ENCODE measurements around the gene P3R3URF. TPM values are rescaled to one million over a fixed set of nuclear protein-coding genes. Genes with fewer than 3 reads are reported as not detected.

P3R3URF gene
- total and polyA plus RNA-seq, 8 donors, result not detected

DNA sequence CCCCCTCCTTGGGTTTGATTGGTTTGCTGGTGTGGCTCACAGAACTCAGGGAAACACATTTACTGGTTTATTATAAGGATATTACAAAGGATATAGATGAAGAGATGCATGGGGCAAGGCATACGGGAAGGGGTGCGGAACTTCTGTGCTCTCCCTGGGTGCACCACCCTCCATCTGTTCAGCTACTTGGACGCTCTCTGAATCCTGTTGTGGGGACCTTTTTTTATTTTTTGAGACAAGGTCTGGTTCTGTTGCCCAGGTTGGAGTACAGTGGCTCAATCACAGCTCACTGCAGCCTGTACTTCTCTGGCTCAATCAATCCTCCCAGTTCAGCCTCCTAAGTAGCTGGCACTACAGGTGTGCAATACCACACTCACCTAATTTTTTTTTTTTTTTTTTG lies 34.3 kb upstream of the P3R3URF start:
- ATAC-seq (no peak), DNase-seq (no peak), FAIRE-seq (no peak)
- Histone ChIP-seq H3K36me3 (no peaks in the 10 kb centered on the region), H3K9me3 (no peaks in the 10 kb centered on the region), H3K27me3 (no peaks in the 10 kb centered on the region), H3K27ac (no peak overlapping the region), H3K4me1 (no peaks in the 10 kb centered on the region), H3K4me3 (no peak overlapping the region)
- TF ChIP-seq, protein P1, sequence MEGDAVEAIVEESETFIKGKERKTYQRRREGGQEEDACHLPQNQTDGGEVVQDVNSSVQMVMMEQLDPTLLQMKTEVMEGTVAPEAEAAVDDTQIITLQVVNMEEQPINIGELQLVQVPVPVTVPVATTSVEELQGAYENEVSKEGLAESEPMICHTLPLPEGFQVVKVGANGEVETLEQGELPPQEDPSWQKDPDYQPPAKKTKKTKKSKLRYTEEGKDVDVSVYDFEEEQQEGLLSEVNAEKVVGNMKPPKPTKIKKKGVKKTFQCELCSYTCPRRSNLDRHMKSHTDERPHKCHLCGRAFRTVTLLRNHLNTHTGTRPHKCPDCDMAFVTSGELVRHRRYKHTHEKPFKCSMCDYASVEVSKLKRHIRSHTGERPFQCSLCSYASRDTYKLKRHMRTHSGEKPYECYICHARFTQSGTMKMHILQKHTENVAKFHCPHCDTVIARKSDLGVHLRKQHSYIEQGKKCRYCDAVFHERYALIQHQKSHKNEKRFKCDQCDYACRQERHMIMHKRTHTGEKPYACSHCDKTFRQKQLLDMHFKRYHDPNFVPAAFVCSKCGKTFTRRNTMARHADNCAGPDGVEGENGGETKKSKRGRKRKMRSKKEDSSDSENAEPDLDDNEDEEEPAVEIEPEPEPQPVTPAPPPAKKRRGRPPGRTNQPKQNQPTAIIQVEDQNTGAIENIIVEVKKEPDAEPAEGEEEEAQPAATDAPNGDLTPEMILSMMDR (IDR thresholded peaks at IDR 0.05), result no peak
- intact Hi-C loops (cut with DNase I), result no loop called here
- 83 to 86% methylated on average over 3 of the region's 3 CpGs for WGBS, 2 donors

DNA sequence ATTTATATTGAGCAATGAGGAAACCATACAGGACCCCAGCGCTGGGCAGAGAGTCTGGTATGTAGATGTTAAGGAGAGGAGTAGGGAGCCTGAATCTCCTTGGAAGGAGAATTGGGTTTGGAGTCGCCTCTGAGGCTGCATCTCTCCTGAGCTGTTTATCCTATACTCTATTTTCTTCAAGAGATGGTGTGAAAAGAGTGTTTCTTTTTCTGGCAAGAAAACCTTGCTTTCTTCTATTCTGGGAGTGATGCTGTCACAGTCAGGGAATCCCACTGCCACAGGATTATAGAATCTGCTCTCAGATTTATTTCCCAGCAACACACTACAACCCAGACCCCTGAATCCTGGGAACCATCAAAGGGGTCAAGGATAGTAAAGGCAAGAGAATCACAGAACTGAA lies 30.1 kb upstream of the P3R3URF start:
- Histone ChIP-seq H3K4me3 (no peak overlapping the region), H3K27ac (no peak overlapping the region), H3K36me3 (no peaks in the 10 kb centered on the region), H3K9me3 (no peaks in the 10 kb centered on the region), H3K27me3 (no peaks in the 10 kb centered on the region), H3K4me1 (no peaks in the 10 kb centered on the region)
- DNase-seq (no peak), ATAC-seq (no peak), FAIRE-seq (no peak)
- TF ChIP-seq, protein P1 (IDR thresholded peaks at IDR 0.05), result no peak
- intact Hi-C loops (cut with DNase I), result no loop called here
- 78 to 88% methylated on average over 2 of the region's 2 CpGs for WGBS, 2 donors

DNA sequence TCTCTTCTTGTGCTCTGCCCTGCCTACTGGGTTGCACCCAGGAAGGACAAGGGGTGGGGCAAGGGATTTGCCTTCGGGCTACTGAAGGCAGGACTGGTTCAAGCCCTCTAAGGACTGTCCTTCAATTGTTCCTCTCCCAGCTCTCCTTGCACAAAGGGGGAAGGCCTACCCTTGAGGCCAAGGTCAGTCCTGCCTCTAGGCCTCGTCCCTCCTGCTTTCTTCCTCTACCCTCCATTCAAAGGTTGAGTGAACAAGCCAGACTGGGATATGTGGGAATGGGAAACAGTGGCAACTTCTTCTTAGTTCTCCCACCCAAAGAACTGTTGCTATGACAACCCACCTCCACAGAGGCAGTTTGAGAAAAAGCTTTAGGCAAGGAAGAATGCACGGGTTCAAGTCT lies 29.5 kb upstream of the P3R3URF start:
- 25 to 40% methylated on average over 3 of the region's 3 CpGs for WGBS, 2 donors
- FAIRE-seq, result no peak
- H3K9me3 ChIP-seq, result no peaks in the 10 kb centered on the region

DNA sequence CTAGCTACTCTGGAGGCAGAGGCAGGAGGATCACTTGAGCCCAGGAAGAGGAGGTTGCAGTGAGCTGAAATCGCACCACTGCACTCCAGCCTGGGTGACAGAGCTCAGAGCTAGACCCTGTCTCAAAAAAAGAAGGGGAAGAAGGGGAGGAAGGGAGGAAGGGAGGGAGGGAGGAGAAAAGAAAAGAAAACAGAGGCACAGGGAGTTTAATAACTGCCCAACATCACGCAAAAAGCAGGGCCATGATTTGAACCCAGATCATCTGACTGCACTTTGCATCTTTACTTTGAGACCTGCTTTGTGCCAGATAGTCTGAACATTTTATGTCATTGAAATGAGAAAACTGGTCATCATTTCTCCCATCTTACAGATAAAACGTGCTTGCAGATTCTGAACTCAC lies 28.9 kb upstream of the P3R3URF start:
- ATAC-seq, result no peak

More for the DNA sequence above, 29.5 kb upstream of the P3R3URF start:
- ATAC-seq, result no peak
- no peaks in the 10 kb centered on the region for H3K4me1 ChIP-seq
- H3K36me3 ChIP-seq, result no peaks in the 10 kb centered on the region
- no peak overlapping the region for H3K27ac ChIP-seq
- no peak overlapping the region for H3K4me3 ChIP-seq
- H3K27me3 ChIP-seq, result no peaks in the 10 kb centered on the region
- DNase-seq, result no peak
- intact Hi-C loops (cut with DNase I), result no loop called here
- TF ChIP-seq, protein P1 (IDR thresholded peaks at IDR 0.05), result no peak

DNA sequence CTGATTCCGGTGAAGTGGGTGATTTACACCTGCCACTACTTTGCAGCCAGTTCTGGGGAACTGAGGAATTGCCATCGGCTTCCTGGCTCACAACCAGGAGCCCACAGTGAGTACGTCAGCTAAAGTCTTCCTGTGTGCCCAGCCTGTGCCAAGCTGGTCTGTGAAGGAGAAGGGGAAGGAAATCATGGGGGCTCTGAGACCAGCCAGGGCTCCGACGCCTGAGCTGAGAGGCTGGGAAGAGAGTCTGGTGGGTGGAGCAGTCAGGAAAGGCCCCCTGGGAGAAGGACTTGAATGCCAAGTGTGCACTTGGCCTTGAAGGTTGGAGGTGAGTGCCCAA lies 28.1 kb upstream of the P3R3URF start:
- Histone ChIP-seq H3K9me3 (no peaks in the 10 kb centered on the region), H3K4me1 (peaks cover 0 to 2% (median 0%) of the 10 kb centered on the region in 3 donors), H3K27me3 (no peaks in the 10 kb centered on the region), H3K27ac (no peak overlapping the region), H3K36me3 (no peaks in the 10 kb centered on the region), H3K4me3 (peak overlapping the region in 1 of 4 donors; percentile 47)
- DNase-seq (no peak), ATAC-seq (no peak), FAIRE-seq (no peak)
- TF ChIP-seq, protein P1 (IDR thresholded peaks at IDR 0.05), result no peak
- WGBS, 2 donors, result 71 to 78% methylated on average over 5 of the region's 5 CpGs
- intact Hi-C loops (cut with DNase I), result no loop called here

More for the DNA sequence above, 28.9 kb upstream of the P3R3URF start:
- H3K27ac ChIP-seq, result no peak overlapping the region
- DNase-seq, result no peak
- H3K9me3 ChIP-seq, result no peaks in the 10 kb centered on the region
- no peaks in the 10 kb centered on the region for H3K36me3 ChIP-seq
- no peak for FAIRE-seq
- H3K4me3 ChIP-seq, result no peak overlapping the region
- H3K4me1 ChIP-seq, result no peaks in the 10 kb centered on the region
- TF ChIP-seq, protein P1 (IDR thresholded peaks at IDR 0.05), result no peak
- no peaks in the 10 kb centered on the region for H3K27me3 ChIP-seq
- 80 to 89% methylated on average over 3 of the region's 3 CpGs for WGBS, 2 donors
- intact Hi-C loops (cut with DNase I), result no loop called here
